Activated B cell treated with CpG ODN at 0.5 μM for 24 hours (primary cell): ENCODE data around the gene AIFM2. TPM values are rescaled to one million over a fixed set of nuclear protein-coding genes. Genes with fewer than 3 reads are reported as not detected.

Experiments
- ATAC-seq: fragments of 200-7000 bp; cut with Tn5 transposase; one replicate; pipeline ENCODE4 v1.10.0; 2021; ENCODE audit warnings: low read depth, mild to moderate bottlenecking, moderate library complexity
- CTCF ChIA-PET: fragments of 350-600 bp; sonication (Branson Sonifier 250); formaldehyde crosslinking; loops from one replicate; lab custom pipeline; 2021; ENCODE audit warnings: antibody characterized with exemption; lab: Charles Lee
- POLR2A ChIA-PET: fragments of 350-600 bp; sonication (Branson Sonifier 250); formaldehyde crosslinking; loops from one replicate; lab custom pipeline; 2021; ENCODE audit warnings: antibody characterized with exemption; lab: Charles Lee
- DNase-seq: peaks from one replicate; pipeline ENCODE4 v3.0.0; 2022
- H3K27ac Mint-ChIP-seq: one replicate; pipeline ENCODE4 v1.8.0; 2020; ENCODE audit warnings: mixed read lengths
- H3K27me3 Mint-ChIP-seq: one replicate; pipeline ENCODE4 v1.8.0; 2021; ENCODE audit warnings: mixed read lengths
- H3K36me3 Mint-ChIP-seq: one replicate; pipeline ENCODE4 v1.8.0; 2021; ENCODE audit warnings: low read depth, mixed read lengths
- H3K4me1 Mint-ChIP-seq: one replicate; pipeline ENCODE4 v1.8.0; 2021; ENCODE audit warnings: mixed read lengths
- H3K4me3 Mint-ChIP-seq: one replicate; pipeline ENCODE4 v1.8.0; 2020; ENCODE audit warnings: mild to moderate bottlenecking, mixed read lengths
- H3K9me3 Mint-ChIP-seq: one replicate; pipeline ENCODE4 v1.8.0; 2020; ENCODE audit warnings: mixed read lengths
- CTCF ChIP-seq: fragments of 200-600 bp; IDR thresholded peaks from one replicate; pipeline ENCODE4 v1.8.0; 2022; ENCODE audit warnings: antibody characterized with exemption, mild to moderate bottlenecking
- intact Hi-C: fragments of 100-400 bp; cut with micrococcal nuclease; formaldehyde crosslinking; loops from one replicate; pipeline ENCODE4 v1.15.1; 2024
- total RNA-seq: library from RNA; stranded (reverse); gene quantifications from 2 replicates; pipeline ENCODE4 v1.2.3, GENCODE V29; 2022

The AIFM2 gene
- total RNA-seq, 1 donor from 2014 or later: 10.8 TPM

GRCh38 chr10:70166394-70166793 is 33.8 kb upstream of the AIFM2 start:
- DNase-seq (no peak), ATAC-seq (no peak)
- no peaks in the 10 kb centered on the region for H3K9me3 Mint-ChIP-seq
- H3K27ac Mint-ChIP-seq: no peak overlapping the region
- no peak for TF ChIP-seq CTCF
- H3K36me3 Mint-ChIP-seq: peaks cover 49% of the 10 kb centered on the region
- peaks cover 67% of the 10 kb centered on the region for H3K4me1 Mint-ChIP-seq
- no peaks in the 10 kb centered on the region for H3K27me3 Mint-ChIP-seq
- POLR2A ChIA-PET: interaction anchor here (0.6 to 0.7 kb wide), 2 partner anchors 26 to 40 kb away, joined by 3 to 8 read pairs; no protein-coding TSS in a partner anchor
- intact Hi-C loops: no loop called here
- CTCF ChIA-PET: interaction anchor here (1.0 to 1.3 kb wide), 2 partner anchors 20 kb away, joined by 3 to 4 read pairs; partner anchors contain the start of gene TYSND1
- no peak overlapping the region for H3K4me3 Mint-ChIP-seq

GRCh38 chr10:70164163-70164562 is 31.5 kb upstream of the AIFM2 start:
- Mint-ChIP-seq H3K4me1 (peaks cover 64% of the 10 kb centered on the region), H3K4me3 (no peak overlapping the region), H3K27ac (no peak overlapping the region), H3K9me3 (no peaks in the 10 kb centered on the region), H3K36me3 (peaks cover 56% of the 10 kb centered on the region), H3K27me3 (no peaks in the 10 kb centered on the region)
- no peak for TF ChIP-seq CTCF
- POLR2A ChIA-PET: no interaction called here
- CTCF ChIA-PET: no interaction called here
- ATAC-seq (no peak), DNase-seq (no peak)
- intact Hi-C loops: no loop called here

- DNase-seq: no peak
- Mint-ChIP-seq H3K27ac (no peak overlapping the region), H3K9me3 (no peaks in the 10 kb centered on the region), H3K36me3 (peaks cover 56% of the 10 kb centered on the region), H3K4me1 (peaks cover 57% of the 10 kb centered on the region), H3K4me3 (no peak overlapping the region), H3K27me3 (no peaks in the 10 kb centered on the region)
- intact Hi-C loops: no loop called here
- ATAC-seq: no peak
- no peak for TF ChIP-seq CTCF
- ChIA-PET POLR2A (interaction anchor here (0.5 kb wide), 1 partner anchor 33 kb away, joined by 6 read pairs; no protein-coding TSS in a partner anchor), CTCF (no interaction called here)
These were observed 30.8 kb upstream of the AIFM2 start for GRCh38 chr10:70163448-70163847.

GRCh38 chr10:70162892-70163201 is 30.2 kb upstream of the AIFM2 start:
- ChIA-PET POLR2A (interaction anchor here (0.5 kb wide), 1 partner anchor 34 kb away, joined by 6 read pairs; no protein-coding TSS in a partner anchor), CTCF (no interaction called here)
- Mint-ChIP-seq H3K4me1 (peaks cover 51% of the 10 kb centered on the region), H3K4me3 (no peak overlapping the region), H3K27me3 (no peaks in the 10 kb centered on the region), H3K36me3 (peaks cover 60% of the 10 kb centered on the region), H3K9me3 (no peaks in the 10 kb centered on the region), H3K27ac (no peak overlapping the region)
- DNase-seq (no peak), ATAC-seq (no peak)
- TF ChIP-seq CTCF: no peak
- intact Hi-C loops: no loop called here

- CTCF ChIA-PET: no interaction called here
- DNase-seq: no peak
- H3K4me3 Mint-ChIP-seq: no peak overlapping the region
- ATAC-seq: no peak
- intact Hi-C loops: no loop called here
- no peak overlapping the region for H3K27ac Mint-ChIP-seq
- peaks cover 49% of the 10 kb centered on the region for H3K4me1 Mint-ChIP-seq
- no peaks in the 10 kb centered on the region for H3K9me3 Mint-ChIP-seq
- H3K36me3 Mint-ChIP-seq: peaks cover 65% of the 10 kb centered on the region
- no peaks in the 10 kb centered on the region for H3K27me3 Mint-ChIP-seq
- no peak for TF ChIP-seq CTCF
- POLR2A ChIA-PET: interaction anchor here (1.0 kb wide), 1 partner anchor 8 kb away, joined by 4 read pairs; the partner anchor contains the start of gene SAR1A
These were observed 29.7 kb upstream of the AIFM2 start for GRCh38 chr10:70162151-70162891.
